NB4 (cell line): ENCODE data around the gene OAS3.

Source experiments
- POLR2A ChIP-seq: IDR thresholded peaks from 2 replicates; pipeline ENCODE4 v1.6.1; 2011; ENCODE audit warnings: mild to moderate bottlenecking; ENCODE audit not compliant: insufficient read length; ENCODE audit errors: extremely low read depth
- TF ChIP-seq, protein P1 (sequence below): IDR thresholded peaks from one replicate; pipeline ENCODE4 v1.5.1; 2012; ENCODE audit warnings: low read depth, low read length

DNA sequence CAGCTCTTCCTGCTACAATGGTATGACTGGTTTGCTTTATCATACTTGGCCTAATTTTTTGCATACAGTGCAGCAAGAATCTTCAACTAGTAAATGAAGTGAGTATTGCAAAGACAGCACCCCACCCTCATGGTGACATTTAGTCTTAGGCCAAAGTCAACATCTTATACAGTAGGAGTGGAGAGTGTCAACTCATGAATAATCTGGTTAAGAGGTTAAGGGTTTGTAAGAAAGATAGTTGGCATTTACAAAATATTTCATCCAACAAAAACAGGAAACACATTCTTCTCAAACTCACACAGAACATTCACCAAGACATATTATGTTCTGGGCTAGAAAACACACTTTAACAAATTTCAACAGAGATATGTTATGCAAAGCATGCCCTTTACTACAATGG, 33.7 kb upstream of the OAS3 start:
- TF ChIP-seq, protein P1, sequence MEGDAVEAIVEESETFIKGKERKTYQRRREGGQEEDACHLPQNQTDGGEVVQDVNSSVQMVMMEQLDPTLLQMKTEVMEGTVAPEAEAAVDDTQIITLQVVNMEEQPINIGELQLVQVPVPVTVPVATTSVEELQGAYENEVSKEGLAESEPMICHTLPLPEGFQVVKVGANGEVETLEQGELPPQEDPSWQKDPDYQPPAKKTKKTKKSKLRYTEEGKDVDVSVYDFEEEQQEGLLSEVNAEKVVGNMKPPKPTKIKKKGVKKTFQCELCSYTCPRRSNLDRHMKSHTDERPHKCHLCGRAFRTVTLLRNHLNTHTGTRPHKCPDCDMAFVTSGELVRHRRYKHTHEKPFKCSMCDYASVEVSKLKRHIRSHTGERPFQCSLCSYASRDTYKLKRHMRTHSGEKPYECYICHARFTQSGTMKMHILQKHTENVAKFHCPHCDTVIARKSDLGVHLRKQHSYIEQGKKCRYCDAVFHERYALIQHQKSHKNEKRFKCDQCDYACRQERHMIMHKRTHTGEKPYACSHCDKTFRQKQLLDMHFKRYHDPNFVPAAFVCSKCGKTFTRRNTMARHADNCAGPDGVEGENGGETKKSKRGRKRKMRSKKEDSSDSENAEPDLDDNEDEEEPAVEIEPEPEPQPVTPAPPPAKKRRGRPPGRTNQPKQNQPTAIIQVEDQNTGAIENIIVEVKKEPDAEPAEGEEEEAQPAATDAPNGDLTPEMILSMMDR, result no peak
- no peak for TF ChIP-seq POLR2A
